CD8-positive, alpha-beta memory T cell (primary cell): ENCODE data around the gene IGFL4. TPM values are rescaled to one million over a fixed set of nuclear protein-coding genes. Genes with fewer than 3 reads are reported as not detected.

Experiments used
- CTCF ChIA-PET: fragments of 350-600 bp; sonication (Branson Sonifier 250); formaldehyde crosslinking; loops from one replicate; lab custom pipeline; 2021; ENCODE audit warnings: antibody characterized with exemption; lab: Charles Lee
- POLR2A ChIA-PET: fragments of 350-600 bp; sonication (Branson Sonifier 250); formaldehyde crosslinking; loops from one replicate; lab custom pipeline; 2021; ENCODE audit warnings: antibody characterized with exemption; lab: Charles Lee
- DNase-seq, 5 donors: peaks; one replicate each; pipeline versions ENCODE4 v3.0.0 to v3.0.0-alpha.2; 2020 to 2022; ENCODE audit warnings: mixed read lengths in 1 of 5
- H3K27ac ChIP-seq: one replicate; pipeline ENCODE4 v1.7.0; 2013; ENCODE audit warnings: low read depth, mild to moderate bottlenecking, low read length, moderate library complexity
- H3K27me3 ChIP-seq: 2 replicates; pipeline ENCODE4 v1.7.0; 2013; ENCODE audit warnings: low read length, mild to moderate bottlenecking; ENCODE audit not compliant: insufficient read depth, poor library complexity, severe bottlenecking
- H3K36me3 ChIP-seq: 2 replicates; pipeline ENCODE4 v1.7.0; 2013; ENCODE audit warnings: mild to moderate bottlenecking, low read length, moderate library complexity; ENCODE audit not compliant: insufficient read depth
- H3K4me1 ChIP-seq: 2 replicates; pipeline ENCODE4 v1.7.0; 2013; ENCODE audit warnings: mild to moderate bottlenecking, low read length, moderate library complexity; ENCODE audit not compliant: insufficient read depth
- H3K4me3 ChIP-seq: 2 replicates; pipeline ENCODE4 v1.7.0; 2013; ENCODE audit warnings: mild to moderate bottlenecking, low read length
- H3K9me3 ChIP-seq: 2 replicates; pipeline ENCODE4 v1.7.0; 2013; ENCODE audit warnings: mild to moderate bottlenecking, low read length
- H3K27ac Mint-ChIP-seq, 8 donors: one replicate each; pipeline ENCODE4 v1.8.0; 2020 to 2021; ENCODE audit warnings: mixed read lengths in 8 of 8, mild to moderate bottlenecking in 6 of 8, inconsistent platforms in 3 of 8, moderate library complexity in 3 of 8
- H3K27me3 Mint-ChIP-seq, 2 donors: one replicate each; pipeline ENCODE4 v1.8.0; 2020 to 2021; ENCODE audit warnings: mixed read lengths in 2 of 2, mild to moderate bottlenecking in 1 of 2, moderate library complexity in 1 of 2
- H3K36me3 Mint-ChIP-seq, 3 donors: one replicate each; pipeline ENCODE4 v1.8.0; 2020 to 2021; ENCODE audit warnings: mixed read lengths in 3 of 3, inconsistent platforms in 1 of 3, mild to moderate bottlenecking in 1 of 3
- H3K4me1 Mint-ChIP-seq, 3 donors: one replicate each; pipeline ENCODE4 v1.8.0; 2020 to 2021; ENCODE audit warnings: mixed read lengths in 3 of 3, inconsistent platforms in 1 of 3, mild to moderate bottlenecking in 1 of 3
- H3K4me3 Mint-ChIP-seq, 7 donors: one replicate each; pipeline ENCODE4 v1.8.0; 2020 to 2021; ENCODE audit warnings: mixed read lengths in 7 of 7, mild to moderate bottlenecking in 6 of 7, moderate library complexity in 4 of 7, inconsistent platforms in 2 of 7
- H3K9me3 Mint-ChIP-seq, 5 donors: one replicate each; pipeline ENCODE4 v1.8.0; 2020 to 2022; ENCODE audit warnings: mixed read lengths in 5 of 5, mild to moderate bottlenecking in 3 of 5, moderate library complexity in 2 of 5, inconsistent platforms in 1 of 5
- polyA plus RNA-seq: library from polyadenylated mRNA; unstranded; fragments of 300-500 nt; fragmentation: Illumina TruSeq; gene quantifications from one replicate; pipeline ENCODE4 v1.2.3, GENCODE V29; 2021
- total RNA-seq, 2 experiments: library from RNA; stranded (reverse); gene quantifications; one replicate each; pipeline ENCODE4 v1.2.3, GENCODE V29; 2021

IGFL4 gene
- total RNA-seq (not detected), polyA plus RNA-seq (not detected)

- ChIA-PET CTCF (interaction anchor here (0.6 kb wide), 1 partner anchor 95 kb away, joined by 3 read pairs; no protein-coding TSS in a partner anchor), POLR2A (no interaction called here)
- Mint-ChIP-seq H3K4me3 (no peak within 1 kb of the TSS), H3K27ac (no peak within 1 kb of the TSS), H3K4me1 (no peaks in the 10 kb centered on the region), H3K27me3 (peaks cover 44 to 70% of the 10 kb centered on the region in 2 donors), H3K36me3 (peaks cover 0 to 5% (median 0%) of the 10 kb centered on the region in 3 donors), H3K9me3 (peaks cover 0 to 7% (median 3%) of the 10 kb centered on the region in 5 donors)
- Histone ChIP-seq H3K36me3 (no peaks in the 10 kb centered on the region), H3K4me1 (no peaks in the 10 kb centered on the region), H3K27me3 (peaks cover 22% of the 10 kb centered on the region), H3K4me3 (no peak within 1 kb of the TSS), H3K27ac (no peak within 1 kb of the TSS), H3K9me3 (no peaks in the 10 kb centered on the region)
- no peak for DNase-seq
Measured at GRCh38 chr19:46040952-46041500, at the start of gene IGFL4. IGFL4 (minus strand) TSS chr19:46041002; CDS start chr19:46040962, 40 bp downstream.

- Mint-ChIP-seq H3K27me3 (peaks cover 26 to 40% of the 10 kb centered on the region in 2 donors), H3K9me3 (peaks cover 24 to 38% (median 37%) of the 10 kb centered on the region in 5 donors), H3K36me3 (peaks cover 0 to 14% (median 0%) of the 10 kb centered on the region in 3 donors), H3K4me3 (no peak overlapping the region), H3K27ac (no peak overlapping the region), H3K4me1 (no peaks in the 10 kb centered on the region)
- CTCF ChIA-PET, result no interaction called here
- POLR2A ChIA-PET, result no interaction called here
- no peaks in the 10 kb centered on the region for H3K36me3 ChIP-seq
- H3K27ac ChIP-seq, result no peak overlapping the region
- DNase-seq, result no peak
- H3K4me1 ChIP-seq, result no peaks in the 10 kb centered on the region
- no peaks in the 10 kb centered on the region for H3K27me3 ChIP-seq
- H3K4me3 ChIP-seq, result no peak overlapping the region
- H3K9me3 ChIP-seq, result peaks cover 10% of the 10 kb centered on the region
Measured at GRCh38 chr19:46090444-46090843, 49.6 kb upstream of the IGFL4 start.

GRCh38 chr19:46089432-46089831 is 48.6 kb upstream of the IGFL4 start:
- Histone ChIP-seq H3K9me3 (peaks cover 11% of the 10 kb centered on the region), H3K4me3 (no peak overlapping the region), H3K4me1 (no peaks in the 10 kb centered on the region), H3K27ac (no peak overlapping the region), H3K27me3 (no peaks in the 10 kb centered on the region), H3K36me3 (no peaks in the 10 kb centered on the region)
- H3K27ac Mint-ChIP-seq, result no peak overlapping the region
- peaks cover 0 to 17% (median 0%) of the 10 kb centered on the region in 3 donors for H3K36me3 Mint-ChIP-seq
- peaks cover 29 to 44% of the 10 kb centered on the region in 2 donors for H3K27me3 Mint-ChIP-seq
- no peaks in the 10 kb centered on the region for H3K4me1 Mint-ChIP-seq
- CTCF ChIA-PET, result no interaction called here
- POLR2A ChIA-PET, result no interaction called here
- peaks cover 31 to 48% (median 44%) of the 10 kb centered on the region in 5 donors for H3K9me3 Mint-ChIP-seq
- no peak for DNase-seq
- H3K4me3 Mint-ChIP-seq, result no peak overlapping the region

GRCh38 chr19:46088101-46088500 is 47.3 kb upstream of the IGFL4 start:
- Histone ChIP-seq H3K27me3 (no peaks in the 10 kb centered on the region), H3K36me3 (no peaks in the 10 kb centered on the region), H3K27ac (no peak overlapping the region), H3K4me3 (no peak overlapping the region), H3K4me1 (no peaks in the 10 kb centered on the region), H3K9me3 (peaks cover 11% of the 10 kb centered on the region)
- ChIA-PET POLR2A (no interaction called here), CTCF (no interaction called here)
- Mint-ChIP-seq H3K4me1 (no peaks in the 10 kb centered on the region), H3K27me3 (peaks cover 25 to 53% of the 10 kb centered on the region in 2 donors), H3K36me3 (peaks cover 0 to 17% (median 0%) of the 10 kb centered on the region in 3 donors), H3K27ac (no peak overlapping the region), H3K9me3 (peaks cover 32 to 51% (median 46%) of the 10 kb centered on the region in 5 donors), H3K4me3 (no peak overlapping the region)
- DNase-seq, result no peak

GRCh38 chr19:46085888-46086287 is 45.1 kb upstream of the IGFL4 start:
- Histone ChIP-seq H3K27ac (no peak overlapping the region), H3K27me3 (peaks cover 4% of the 10 kb centered on the region), H3K4me1 (no peaks in the 10 kb centered on the region), H3K4me3 (no peak overlapping the region), H3K36me3 (no peaks in the 10 kb centered on the region), H3K9me3 (peaks cover 11% of the 10 kb centered on the region)
- H3K27ac Mint-ChIP-seq, result no peak overlapping the region
- POLR2A ChIA-PET, result no interaction called here
- DNase-seq, result no peak
- H3K36me3 Mint-ChIP-seq, result peaks cover 0 to 17% (median 0%) of the 10 kb centered on the region in 3 donors
- H3K4me3 Mint-ChIP-seq, result no peak overlapping the region
- peaks cover 39 to 71% of the 10 kb centered on the region in 2 donors for H3K27me3 Mint-ChIP-seq
- peaks cover 32 to 51% (median 45%) of the 10 kb centered on the region in 5 donors for H3K9me3 Mint-ChIP-seq
- H3K4me1 Mint-ChIP-seq, result no peaks in the 10 kb centered on the region
- CTCF ChIA-PET, result no interaction called here

GRCh38 chr19:46082728-46083050 is 41.9 kb upstream of the IGFL4 start:
- ChIA-PET POLR2A (no interaction called here), CTCF (interaction anchor here (0.7 to 1.5 kb wide), 2 partner anchors 15 to 182 kb away, joined by 3 read pairs; no protein-coding TSS in a partner anchor)
- Mint-ChIP-seq H3K4me3 (no peak overlapping the region), H3K27ac (no peak overlapping the region), H3K36me3 (peaks cover 0 to 11% (median 0%) of the 10 kb centered on the region in 3 donors), H3K4me1 (peaks cover 0 to 4% (median 0%) of the 10 kb centered on the region in 3 donors), H3K9me3 (peaks cover 18 to 31% (median 28%) of the 10 kb centered on the region in 5 donors), H3K27me3 (peaks cover 46 to 77% of the 10 kb centered on the region in 2 donors)
- Histone ChIP-seq H3K4me3 (no peak overlapping the region), H3K27me3 (peaks cover 18% of the 10 kb centered on the region), H3K27ac (no peak overlapping the region), H3K36me3 (no peaks in the 10 kb centered on the region), H3K4me1 (no peaks in the 10 kb centered on the region), H3K9me3 (peaks cover 11% of the 10 kb centered on the region)
- DNase-seq, result no peak

GRCh38 chr19:46081928-46082727 is 41.3 kb upstream of the IGFL4 start:
- Histone ChIP-seq H3K27ac (no peak overlapping the region), H3K9me3 (peaks cover 11% of the 10 kb centered on the region), H3K4me3 (no peak overlapping the region), H3K36me3 (no peaks in the 10 kb centered on the region), H3K27me3 (peaks cover 23% of the 10 kb centered on the region), H3K4me1 (no peaks in the 10 kb centered on the region)
- CTCF ChIA-PET, result interaction anchor here (0.7 to 1.5 kb wide), 2 partner anchors 15 to 183 kb away, joined by 3 read pairs; no protein-coding TSS in a partner anchor
- H3K36me3 Mint-ChIP-seq, result peaks cover 0 to 11% (median 0%) of the 10 kb centered on the region in 3 donors
- H3K4me1 Mint-ChIP-seq, result peaks cover 0 to 6% (median 3%) of the 10 kb centered on the region in 3 donors
- DNase-seq, result no peak
- peaks cover 18 to 31% (median 28%) of the 10 kb centered on the region in 5 donors for H3K9me3 Mint-ChIP-seq
- H3K4me3 Mint-ChIP-seq, result no peak overlapping the region
- POLR2A ChIA-PET, result no interaction called here
- no peak overlapping the region for H3K27ac Mint-ChIP-seq
- peaks cover 47 to 82% of the 10 kb centered on the region in 2 donors for H3K27me3 Mint-ChIP-seq

GRCh38 chr19:46080561-46080960 is 39.8 kb upstream of the IGFL4 start:
- no peak overlapping the region for H3K27ac ChIP-seq
- no peaks in the 10 kb centered on the region for H3K36me3 ChIP-seq
- H3K4me1 ChIP-seq, result no peaks in the 10 kb centered on the region
- ChIA-PET CTCF (interaction anchor here (0.5 kb wide), 1 partner anchor 265 kb away, joined by 3 read pairs; no protein-coding TSS in a partner anchor), POLR2A (no interaction called here)
- Mint-ChIP-seq H3K4me1 (peaks cover 3 to 11% (median 8%) of the 10 kb centered on the region in 3 donors), H3K27ac (no peak overlapping the region), H3K27me3 (peaks cover 56 to 93% of the 10 kb centered on the region in 2 donors), H3K36me3 (peaks cover 0 to 4% (median 0%) of the 10 kb centered on the region in 3 donors), H3K4me3 (no peak overlapping the region), H3K9me3 (peaks cover 5 to 19% (median 14%) of the 10 kb centered on the region in 5 donors)
- peaks cover 32% of the 10 kb centered on the region for H3K27me3 ChIP-seq
- DNase-seq, result no peak
- H3K9me3 ChIP-seq, result peaks cover 3% of the 10 kb centered on the region
- H3K4me3 ChIP-seq, result no peak overlapping the region
